ENCODE data around the gene NEBL.
A peak's percentile ranks its signal among the peaks of the same experiment; 100 is the strongest.

Gene NEBL

GRCh38 chr10:20863008-20863407, 34.1 kb downstream of the NEBL start:
- DNase-seq (ENCODE audit: low read depth) = no peak

DNA sequence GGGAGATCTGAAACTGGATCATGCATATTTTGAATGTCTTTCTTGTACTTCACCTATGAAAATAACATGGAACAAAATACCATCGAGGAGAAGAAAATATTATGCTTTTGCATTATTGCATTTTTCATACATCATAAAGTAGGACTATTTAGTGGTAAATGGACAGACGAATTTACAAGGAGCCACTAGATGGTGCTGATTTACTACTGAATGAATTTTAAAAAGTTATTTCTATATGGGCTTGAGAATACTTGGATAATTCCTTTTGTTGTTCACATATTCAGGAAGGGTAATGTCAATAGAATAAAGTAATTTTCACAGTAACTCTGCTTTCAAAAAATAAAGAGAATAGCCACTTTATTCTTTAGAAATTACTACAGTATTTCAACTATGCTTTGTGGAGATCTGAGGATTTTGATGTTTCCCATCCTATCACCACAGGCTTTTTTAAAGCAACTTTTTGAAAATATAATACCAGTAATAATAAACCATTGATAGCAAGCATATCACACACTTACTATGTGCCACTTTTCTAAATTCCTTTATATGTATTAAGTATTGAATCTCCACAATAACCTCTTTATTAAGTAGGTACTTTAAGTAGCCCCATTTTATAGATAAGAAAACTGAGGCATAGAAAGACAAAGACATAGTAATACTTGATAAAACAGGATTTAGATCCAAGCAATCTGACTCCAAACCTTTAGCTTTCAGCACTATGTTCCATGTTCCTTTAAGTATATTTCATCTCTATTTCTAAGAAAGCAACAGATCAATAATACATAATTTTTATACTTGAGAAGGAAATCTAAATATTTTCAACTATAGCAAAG, 38.6 kb downstream of the NEBL start:
- peak; percentile 38 for DNase-seq (ENCODE audit: low read depth)

DNA sequence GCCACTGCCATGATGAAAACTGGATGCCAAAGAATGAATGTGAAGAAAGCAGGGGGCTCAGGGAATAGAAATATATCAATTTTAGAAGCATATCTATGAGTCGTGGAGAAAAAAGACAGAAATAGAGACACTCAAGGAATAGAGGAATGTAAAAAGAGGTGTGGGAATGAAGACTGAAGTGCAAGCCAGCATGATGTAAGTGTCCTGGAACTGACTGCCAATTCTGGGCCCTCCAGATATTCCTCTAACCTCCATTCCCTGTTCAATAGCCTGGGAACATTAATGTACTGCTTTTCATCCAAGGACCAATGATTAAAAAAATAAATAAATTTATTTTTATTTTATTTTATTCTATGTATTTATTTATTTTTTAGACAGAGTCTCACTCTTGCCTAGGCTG, 40.6 kb downstream of the NEBL start:
- no peak for DNase-seq (ENCODE audit: low read depth)

DNA sequence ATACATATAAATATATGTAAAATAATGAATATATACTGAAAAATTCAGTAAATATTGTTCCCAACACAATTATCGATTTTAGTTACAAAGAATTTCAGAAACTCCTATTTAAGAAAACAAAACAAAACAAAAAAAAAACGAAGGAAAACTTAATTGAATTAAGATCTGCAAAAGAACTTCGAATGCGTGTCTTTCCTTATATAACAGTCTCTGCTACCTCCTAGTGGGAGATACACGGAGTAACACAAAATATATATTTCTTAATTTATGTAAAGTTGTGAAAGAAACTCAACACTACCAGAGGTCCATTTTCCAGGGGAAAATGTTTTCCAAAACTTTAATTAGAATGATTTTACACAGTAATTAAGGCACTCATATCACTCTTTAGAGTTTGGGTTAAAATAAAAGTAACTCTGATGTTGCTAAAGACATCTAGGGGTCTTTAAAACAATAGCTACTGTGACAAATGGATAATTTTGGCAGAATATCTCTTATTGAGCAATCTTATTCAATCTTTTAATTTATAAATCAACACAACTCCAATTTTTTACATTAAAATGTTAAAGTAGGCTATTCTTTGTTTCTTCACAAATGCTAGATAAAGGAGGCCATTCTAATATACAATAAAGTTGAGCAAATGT, 41.6 kb downstream of the NEBL start:
- DNase-seq (ENCODE audit: low read depth) = peak; percentile 45

DNA sequence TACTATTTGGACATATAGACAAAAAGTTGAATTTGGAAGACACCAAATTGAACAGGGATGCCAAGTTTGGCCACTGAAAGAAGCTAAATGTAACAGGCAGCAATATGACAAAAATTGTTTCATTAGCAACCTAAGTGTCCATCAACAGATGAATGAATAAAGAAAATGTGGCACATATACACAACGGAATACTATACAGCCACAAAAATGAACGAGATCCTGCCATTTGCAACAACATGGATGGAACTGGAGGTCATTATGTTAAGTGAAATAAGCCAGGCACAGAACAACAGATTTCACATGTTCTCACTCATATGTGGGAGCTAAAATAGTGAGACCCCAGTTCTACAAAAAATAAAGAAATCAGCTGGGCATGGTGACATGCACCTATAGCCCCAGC, 43.8 kb downstream of the NEBL start:
- DNase-seq (ENCODE audit: low read depth) = no peak

GRCh38 chr10:20852303-20852702, 44.8 kb downstream of the NEBL start:
- DNase-seq (ENCODE audit: low read depth) = no peak

GRCh38 chr10:20847512-20847911, 49.6 kb downstream of the NEBL start:
- DNase-seq (ENCODE audit: low read depth) = no peak

DNA sequence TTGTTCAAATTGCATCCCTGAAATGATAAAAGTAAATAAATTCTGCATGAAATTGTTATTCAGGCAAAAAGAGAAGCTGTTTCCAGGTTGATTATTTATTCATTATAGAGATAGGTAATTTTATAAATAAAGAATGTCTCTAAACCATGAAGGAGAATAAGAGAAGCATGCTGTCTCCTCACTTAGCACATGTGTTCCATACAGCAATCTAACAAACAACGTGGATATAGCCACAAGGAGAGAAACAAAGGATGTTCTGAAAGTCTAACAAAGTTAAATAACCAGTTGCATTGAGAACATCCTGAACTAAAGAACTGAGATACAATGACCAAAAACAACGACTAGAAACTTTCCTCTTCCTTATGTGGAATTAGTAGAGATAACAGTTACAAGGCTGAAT, 50.8 kb downstream of the NEBL start:
- DNase-seq (ENCODE audit: low read depth) = no peak

DNA sequence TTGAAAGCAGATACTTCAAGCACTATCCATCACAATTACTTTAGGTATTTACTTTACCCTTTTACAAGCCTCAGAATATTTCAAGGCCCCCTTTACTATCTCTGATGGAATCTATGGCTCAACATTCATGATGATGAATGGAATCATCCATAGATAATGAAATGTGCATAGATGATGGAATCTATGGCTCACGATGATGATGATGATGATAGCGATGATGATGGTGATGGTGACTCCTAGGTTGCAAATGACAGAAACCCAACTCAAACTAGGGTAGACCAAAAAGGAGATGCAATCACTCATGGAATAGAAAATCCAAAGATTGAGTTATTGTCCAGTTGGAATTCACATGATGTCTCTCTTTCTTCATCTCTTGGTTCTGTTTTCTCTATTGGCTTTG, 55.7 kb downstream of the NEBL start:
- DNase-seq (ENCODE audit: low read depth) = no peak

- no peak for DNase-seq (ENCODE audit: low read depth)
These were observed 57.2 kb downstream of the NEBL start for GRCh38 chr10:20839910-20840309.

- DNase-seq (ENCODE audit: low read depth) = no peak
These were observed 58.0 kb downstream of the NEBL start for GRCh38 chr10:20839141-20839540.

DNA sequence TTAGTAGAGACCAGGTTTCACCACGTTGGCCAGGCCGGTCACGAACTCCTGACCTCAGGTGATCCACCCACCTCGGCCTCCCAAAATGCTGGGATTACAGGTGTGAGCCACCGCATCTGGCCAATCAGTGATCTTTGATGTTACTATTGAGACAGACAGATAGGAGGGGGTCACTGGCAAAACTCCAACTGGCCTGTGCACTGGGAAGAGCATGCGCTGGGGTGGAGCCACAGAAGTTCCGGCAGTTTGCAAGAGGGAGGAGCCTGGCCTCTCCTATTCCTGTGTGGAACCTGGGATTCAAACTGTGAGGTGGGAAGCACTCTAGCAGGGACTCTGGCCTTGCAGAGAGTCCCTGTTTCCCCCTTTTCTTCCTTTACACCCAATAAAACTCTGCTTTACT, 60.7 kb downstream of the NEBL start:
- no peak for DNase-seq (ENCODE audit: low read depth)

DNA sequence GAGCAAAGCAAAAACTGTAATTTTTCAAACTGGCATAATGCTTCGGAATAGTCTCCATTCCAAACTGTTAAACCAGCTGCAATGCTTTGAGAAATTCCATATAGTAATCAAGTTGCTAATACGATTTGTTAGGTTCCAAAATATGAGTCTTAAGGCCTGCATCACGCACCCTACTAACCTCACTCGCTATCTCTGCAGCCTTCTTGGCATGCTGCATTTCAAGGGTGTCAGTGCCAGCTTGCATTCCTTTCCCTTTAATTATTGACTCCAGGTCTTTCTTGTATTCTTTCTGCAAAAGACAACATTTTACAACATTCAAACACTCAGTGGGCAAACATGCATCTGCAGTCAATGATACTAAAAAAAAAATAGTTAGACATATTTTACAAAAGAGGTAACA, 61.8 kb downstream of the NEBL start:
- DNase-seq (ENCODE audit: low read depth) = no peak

- no peak for DNase-seq (ENCODE audit: low read depth)
These were observed 62.3 kb downstream of the NEBL start for GRCh38 chr10:20834825-20835224.

- DNase-seq (ENCODE audit: low read depth) = no peak
These were observed 74.3 kb downstream of the NEBL start for GRCh38 chr10:20822825-20823224.

- DNase-seq (ENCODE audit: low read depth) = peak; percentile 13
These were observed 79.5 kb downstream of the NEBL start for GRCh38 chr10:20817646-20818045.

DNA sequence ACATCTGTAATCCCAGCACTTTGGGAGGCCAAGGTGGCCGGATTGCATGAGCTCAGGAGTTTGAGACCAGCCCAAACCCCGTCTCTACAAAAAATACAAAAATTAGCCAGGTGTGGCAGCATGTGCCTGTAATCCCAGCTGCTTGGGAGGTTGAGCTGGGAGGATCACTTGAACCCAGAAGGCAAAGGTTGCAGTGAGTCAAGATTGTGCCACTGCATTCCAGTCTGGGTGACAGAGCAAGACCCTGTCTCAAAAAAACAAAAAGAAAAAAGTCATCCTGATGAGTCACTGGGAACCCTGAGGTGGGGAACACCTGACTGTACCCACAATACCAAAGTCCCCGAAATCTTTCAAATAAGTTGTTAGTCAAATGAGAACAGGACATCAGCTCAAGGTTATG, 80.0 kb downstream of the NEBL start:
- no peak for DNase-seq (ENCODE audit: low read depth)

DNA sequence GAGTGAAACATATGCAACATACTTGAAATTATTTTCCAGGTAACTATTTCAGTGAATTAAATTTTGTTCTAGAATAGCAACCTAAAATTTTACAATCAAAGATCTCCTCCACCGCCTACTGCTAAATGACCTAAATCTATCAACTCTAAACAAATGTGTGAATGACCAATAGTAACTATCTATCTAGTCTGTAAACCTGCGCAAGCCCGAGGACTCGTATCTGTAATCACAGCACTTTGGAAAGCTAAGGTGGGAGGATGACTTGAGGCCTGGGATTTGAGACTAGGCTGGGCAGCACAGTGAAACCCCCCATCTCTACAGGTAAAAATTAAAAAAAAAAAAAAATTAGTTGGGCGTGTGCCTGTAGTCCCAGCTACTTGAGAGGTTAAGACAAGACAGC, 83.0 kb downstream of the NEBL start:
- DNase-seq (ENCODE audit: low read depth) = no peak

- no peak for DNase-seq (ENCODE audit: low read depth)
These were observed 86.0 kb downstream of the NEBL start for GRCh38 chr10:20811131-20811530.

GRCh38 chr10:20809631-20810030, 87.5 kb downstream of the NEBL start:
- DNase-seq (ENCODE audit: low read depth) = no peak

DNA sequence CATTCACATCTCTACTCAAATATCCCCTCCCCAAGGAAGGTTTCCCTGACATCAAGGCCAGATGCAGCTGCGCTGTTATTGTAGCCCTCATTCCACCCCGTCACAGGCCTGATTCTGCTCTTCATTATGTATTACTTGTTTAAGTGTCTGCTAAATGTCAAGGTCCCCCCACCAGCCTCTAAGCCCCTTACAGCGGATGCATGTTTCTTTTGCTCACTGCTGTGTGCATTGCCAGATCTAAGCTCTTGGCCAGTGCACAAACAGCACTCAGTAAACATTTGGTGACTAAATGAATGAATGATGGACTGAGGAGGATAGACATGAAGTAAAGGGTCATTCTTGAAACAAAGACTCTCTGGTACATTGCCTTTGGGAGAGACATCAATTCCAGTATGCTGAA, 90.6 kb downstream of the NEBL start:
- DNase-seq (ENCODE audit: low read depth) = no peak

- DNase-seq (ENCODE audit: low read depth) = no peak
These were observed 99.8 kb downstream of the NEBL start for GRCh38 chr10:20797290-20797689.

GRCh38 chr10:20795391-20795790, 101.7 kb downstream of the NEBL start:
- DNase-seq (ENCODE audit: low read depth) = no peak

- no peak for DNase-seq (ENCODE audit: low read depth)
These were observed 111.9 kb downstream of the NEBL start for GRCh38 chr10:20785174-20785573.

Data from fibroblast of gingiva (primary cell).